Measurements from ENCODE around the gene SETBP1.

DNA sequence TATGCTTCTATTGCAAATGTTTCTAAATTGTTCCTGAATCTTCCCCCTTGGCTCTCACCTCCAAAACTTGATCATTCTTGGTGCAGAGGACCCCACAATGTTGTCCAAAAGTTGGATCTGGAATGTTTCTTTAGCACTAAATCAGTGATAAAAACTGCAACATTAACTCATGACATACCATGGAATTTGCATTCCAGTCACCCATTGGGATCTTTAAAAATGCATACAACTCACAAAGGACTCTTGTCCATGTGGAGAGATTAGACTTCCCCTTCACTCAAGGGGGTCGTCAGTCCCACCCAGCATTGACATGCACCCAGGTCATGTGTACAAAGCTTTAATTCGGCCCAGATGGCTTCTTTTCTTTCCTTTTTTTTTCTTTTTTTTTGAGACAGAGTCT lies 169.3 kb downstream of the SETBP1 start:
- TF ChIP-seq POLR2AphosphoS5 (IDR thresholded peaks at IDR 0.05; ENCODE audit: low read depth, low read length) = no peak
- no peak for TF ChIP-seq POLR2A (IDR thresholded peaks at IDR 0.05; ENCODE audit: low read depth, low read length)
